Measurements from ENCODE around the gene ZFYVE28.

The ZFYVE28 gene

GRCh38 chr4:2248821-2249261 is 169.6 kb downstream of the ZFYVE28 start:
- H3K27me3 Mint-ChIP-seq (ENCODE audit: low read depth, poor library complexity) = no peaks in the 10 kb centered on the region
- H3K36me3 Mint-ChIP-seq (ENCODE audit: low read depth) = peaks cover 10% of the 10 kb centered on the region
- TF ChIP-seq, protein P1, sequence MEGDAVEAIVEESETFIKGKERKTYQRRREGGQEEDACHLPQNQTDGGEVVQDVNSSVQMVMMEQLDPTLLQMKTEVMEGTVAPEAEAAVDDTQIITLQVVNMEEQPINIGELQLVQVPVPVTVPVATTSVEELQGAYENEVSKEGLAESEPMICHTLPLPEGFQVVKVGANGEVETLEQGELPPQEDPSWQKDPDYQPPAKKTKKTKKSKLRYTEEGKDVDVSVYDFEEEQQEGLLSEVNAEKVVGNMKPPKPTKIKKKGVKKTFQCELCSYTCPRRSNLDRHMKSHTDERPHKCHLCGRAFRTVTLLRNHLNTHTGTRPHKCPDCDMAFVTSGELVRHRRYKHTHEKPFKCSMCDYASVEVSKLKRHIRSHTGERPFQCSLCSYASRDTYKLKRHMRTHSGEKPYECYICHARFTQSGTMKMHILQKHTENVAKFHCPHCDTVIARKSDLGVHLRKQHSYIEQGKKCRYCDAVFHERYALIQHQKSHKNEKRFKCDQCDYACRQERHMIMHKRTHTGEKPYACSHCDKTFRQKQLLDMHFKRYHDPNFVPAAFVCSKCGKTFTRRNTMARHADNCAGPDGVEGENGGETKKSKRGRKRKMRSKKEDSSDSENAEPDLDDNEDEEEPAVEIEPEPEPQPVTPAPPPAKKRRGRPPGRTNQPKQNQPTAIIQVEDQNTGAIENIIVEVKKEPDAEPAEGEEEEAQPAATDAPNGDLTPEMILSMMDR (IDR thresholded peaks at IDR 0.05) = no peak
- no peak overlapping the region for H3K27ac Mint-ChIP-seq
- no peaks in the 10 kb centered on the region for H3K9me3 Mint-ChIP-seq
- peaks cover 37% of the 10 kb centered on the region for H3K4me1 Mint-ChIP-seq
- no peak overlapping the region for H3K4me3 Mint-ChIP-seq
- DNase-seq = peak; percentile 1

- TF ChIP-seq, protein P1 (IDR thresholded peaks at IDR 0.05) = no peak
- Mint-ChIP-seq H3K27me3 (ENCODE audit: low read depth, poor library complexity) (no peaks in the 10 kb centered on the region), H3K4me3 (no peak overlapping the region), H3K4me1 (peaks cover 38% of the 10 kb centered on the region), H3K9me3 (no peaks in the 10 kb centered on the region), H3K36me3 (ENCODE audit: low read depth) (peaks cover 13% of the 10 kb centered on the region), H3K27ac (no peak overlapping the region)
- peak; percentile 1 for DNase-seq
Measured at GRCh38 chr4:2248044-2248780, 170.2 kb downstream of the ZFYVE28 start.

GRCh38 chr4:2247128-2248043 is 171.1 kb downstream of the ZFYVE28 start:
- no peak for DNase-seq
- Mint-ChIP-seq H3K27ac (no peak overlapping the region), H3K9me3 (no peaks in the 10 kb centered on the region), H3K4me3 (no peak overlapping the region), H3K4me1 (peaks cover 32% of the 10 kb centered on the region), H3K27me3 (ENCODE audit: low read depth, poor library complexity) (no peaks in the 10 kb centered on the region), H3K36me3 (ENCODE audit: low read depth) (peaks cover 9% of the 10 kb centered on the region)
- TF ChIP-seq, protein P1 (IDR thresholded peaks at IDR 0.05) = no peak

GRCh38 chr4:2246384-2247127 is 171.9 kb downstream of the ZFYVE28 start:
- H3K27ac Mint-ChIP-seq = no peak overlapping the region
- peaks cover 9% of the 10 kb centered on the region for H3K36me3 Mint-ChIP-seq (ENCODE audit: low read depth)
- peak; percentile 2 for DNase-seq
- TF ChIP-seq, protein P1 (IDR thresholded peaks at IDR 0.05) = no peak
- H3K9me3 Mint-ChIP-seq = no peaks in the 10 kb centered on the region
- H3K4me1 Mint-ChIP-seq = peaks cover 32% of the 10 kb centered on the region
- no peaks in the 10 kb centered on the region for H3K27me3 Mint-ChIP-seq (ENCODE audit: low read depth, poor library complexity)
- no peak overlapping the region for H3K4me3 Mint-ChIP-seq

- Mint-ChIP-seq H3K9me3 (no peaks in the 10 kb centered on the region), H3K4me1 (peaks cover 38% of the 10 kb centered on the region), H3K27ac (no peak overlapping the region), H3K4me3 (no peak overlapping the region), H3K27me3 (ENCODE audit: low read depth, poor library complexity) (no peaks in the 10 kb centered on the region), H3K36me3 (ENCODE audit: low read depth) (peaks cover 9% of the 10 kb centered on the region)
- TF ChIP-seq, protein P1 (IDR thresholded peaks at IDR 0.05) = no peak
- no peak for DNase-seq
Measured at GRCh38 chr4:2245787-2246275, 172.6 kb downstream of the ZFYVE28 start.
